ENCODE measurements around the gene TAF15.

The TAF15 gene

DNA sequence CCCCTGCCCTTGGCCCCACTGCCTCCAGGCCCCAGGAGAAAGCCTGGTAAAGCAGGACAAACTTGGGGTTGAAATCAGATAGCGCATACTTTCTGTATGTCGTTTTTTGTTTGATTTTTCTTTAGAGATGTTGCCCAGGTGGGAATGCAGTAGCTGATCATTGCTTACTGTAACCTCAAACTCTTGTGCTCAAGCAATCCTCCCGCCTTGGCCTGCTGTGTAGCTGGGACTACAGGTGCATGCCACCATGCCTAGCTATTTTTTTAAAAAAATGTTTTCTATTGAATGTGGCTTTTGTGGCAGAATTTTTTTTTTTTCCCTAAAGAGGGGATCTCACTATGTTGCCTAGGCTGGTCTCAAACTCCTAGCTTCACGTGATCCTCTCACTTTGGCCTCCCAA is 82.0 kb downstream of the TAF15 start:
- Histone ChIP-seq H3K4me3 (no peak overlapping the region), H3K27ac (peak overlapping the region in 7 of 21 experiments; percentile 45 to 86 (median 70))

DNA sequence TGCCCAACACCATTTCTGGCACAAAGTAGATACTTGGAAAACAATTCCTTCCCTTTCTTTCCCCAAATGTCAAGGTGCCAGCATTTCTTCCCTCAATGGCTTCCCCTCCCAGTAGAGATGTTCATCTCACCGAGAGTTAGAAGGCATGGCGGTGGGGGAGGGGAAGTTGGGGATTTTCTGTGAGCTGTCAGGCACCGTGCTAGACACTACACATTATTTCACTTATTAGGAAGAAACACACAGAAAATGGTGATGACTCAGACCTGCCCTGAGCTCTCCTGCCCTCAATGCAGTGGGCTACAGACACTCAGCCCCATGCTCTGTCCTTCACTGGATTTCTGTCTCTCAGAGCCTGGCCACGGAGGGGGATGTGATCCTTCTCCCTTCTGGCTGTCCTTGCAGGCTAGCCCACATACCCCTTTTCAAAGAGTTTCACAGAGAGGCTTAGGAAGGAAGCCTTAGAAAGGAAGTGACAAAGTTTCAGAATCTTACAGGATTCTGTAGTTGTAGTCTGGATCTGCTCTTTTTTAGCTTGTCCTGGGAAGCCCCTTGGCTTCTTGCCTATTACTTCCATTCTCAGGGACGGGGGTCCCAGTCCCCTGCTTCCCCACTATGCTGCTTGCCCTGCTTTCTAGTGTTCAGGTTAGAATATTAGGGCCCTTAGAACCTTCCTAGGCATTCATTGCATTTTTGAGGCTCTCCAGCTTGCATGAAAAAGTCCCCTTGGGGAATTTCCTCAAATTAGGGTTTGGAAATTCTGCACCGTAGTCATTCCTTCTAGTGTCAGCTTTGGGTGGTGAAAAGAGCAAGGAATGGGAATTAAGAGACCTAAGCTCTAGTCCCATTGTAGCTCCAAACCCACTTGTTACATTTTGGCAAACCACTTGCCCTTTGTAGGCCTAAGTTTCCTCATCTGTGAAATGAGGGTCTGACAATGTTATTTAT is 83.1 kb downstream of the TAF15 start:
- Histone ChIP-seq H3K27ac (peak overlapping the region in 12 of 21 experiments; percentile 2 to 86 (median 62)), H3K4me3 (no peak overlapping the region)

DNA sequence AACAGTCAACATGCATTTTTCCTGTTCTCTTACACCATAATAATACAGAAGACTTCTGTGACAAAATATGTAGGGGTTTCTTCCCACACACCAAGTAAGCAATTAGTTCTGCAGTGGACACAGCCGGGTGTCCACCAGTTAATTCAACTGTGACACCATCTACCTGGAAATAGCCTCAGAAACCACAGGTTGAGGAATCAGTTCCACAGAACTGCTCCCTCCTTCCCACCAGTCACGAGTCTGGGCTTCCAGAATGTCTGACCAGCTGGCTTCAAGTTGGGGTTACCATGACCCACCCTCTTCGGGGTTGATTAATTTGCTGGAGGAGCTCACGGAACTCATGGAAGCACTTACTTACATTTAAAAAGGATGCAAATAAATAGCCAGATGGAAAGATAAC is 84.5 kb downstream of the TAF15 start:
- Histone ChIP-seq H3K27ac (peak overlapping the region in 1 of 21 experiments; percentile 86), H3K4me3 (no peak overlapping the region)

DNA sequence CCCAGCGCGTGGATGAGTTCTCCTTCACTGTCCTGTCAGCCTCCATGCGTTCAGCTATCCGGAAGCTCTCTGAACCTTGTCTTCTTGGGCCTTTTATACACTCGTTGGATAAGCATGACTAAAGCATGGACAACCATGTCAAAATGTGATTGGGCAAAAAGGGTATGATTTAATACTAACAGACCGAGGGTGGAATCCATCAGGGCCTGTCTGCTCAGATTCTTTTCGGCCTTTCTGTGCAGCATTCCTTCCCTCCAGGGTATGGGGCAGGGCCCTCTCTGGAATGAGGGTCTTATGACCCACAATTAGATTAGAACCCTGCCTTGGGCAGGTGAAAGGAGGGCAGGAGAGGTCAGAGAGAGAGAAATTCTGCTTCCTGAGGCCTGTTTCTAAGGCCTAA is 84.9 kb downstream of the TAF15 start:
- Histone ChIP-seq H3K4me3 (no peak overlapping the region), H3K27ac (peak overlapping the region in 1 of 21 experiments; percentile 86)

DNA sequence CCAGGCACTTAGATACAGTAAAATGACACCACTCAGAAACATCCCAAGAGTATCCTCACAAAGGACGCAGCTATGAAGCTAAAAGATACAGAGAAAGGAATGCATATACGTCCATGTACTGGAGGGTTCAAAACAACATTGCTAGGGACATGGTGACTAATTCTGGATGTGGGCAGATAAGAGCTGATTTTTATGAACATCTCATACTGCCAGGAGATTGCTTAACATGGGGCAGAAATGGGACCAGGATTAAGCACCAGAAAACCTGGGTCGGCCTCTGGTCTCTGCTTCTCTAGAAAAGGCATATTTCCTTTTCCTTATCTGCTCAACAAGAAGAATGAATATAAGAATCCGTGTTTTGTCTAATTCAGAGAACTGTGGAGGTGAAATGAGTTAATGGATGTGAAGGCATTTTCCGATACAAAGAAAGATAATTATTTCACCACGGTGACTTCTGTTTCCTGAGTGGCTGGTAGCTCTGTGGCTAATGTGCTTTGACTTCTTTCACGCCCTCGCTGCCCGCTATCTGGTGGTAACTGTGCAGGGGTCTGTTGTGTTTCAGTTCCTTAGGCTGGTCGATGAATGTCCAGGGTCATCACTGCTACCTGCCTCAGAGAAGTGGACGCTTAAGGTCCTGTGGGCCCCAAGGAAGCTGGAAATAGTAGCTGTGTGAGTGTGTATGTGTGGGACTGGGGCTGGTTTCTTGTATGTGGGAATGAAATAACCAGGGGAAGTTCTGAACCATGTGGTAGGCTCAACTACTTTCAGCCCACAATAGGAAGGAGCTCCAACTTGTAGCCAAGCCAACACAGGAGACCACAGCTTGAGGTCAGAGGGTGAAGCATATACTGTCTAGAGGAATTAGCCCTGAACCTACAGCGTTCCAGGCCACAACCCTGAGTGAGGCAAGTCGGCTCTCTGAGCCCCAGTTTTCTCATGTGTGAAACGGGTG is 86.6 kb downstream of the TAF15 start:
- Histone ChIP-seq H3K27ac (peak overlapping the region in 4 of 21 experiments; percentile 2 to 78 (median 44)), H3K4me3 (no peak overlapping the region)
